Skeletal muscle satellite cell (primary cell): Measurements from ENCODE around the gene ACAD8.
"Not testable (repeated sequence)": the region's sequence is repeated elsewhere in the genome, so short reads cannot be mapped to it uniquely, and the experiment has no call there.

ENCODE experiments used
- H3K27me3 ChIP-seq: 2 replicates; pipeline ENCODE4 v1.7.0; 2013; ENCODE audit warnings: low read length; ENCODE audit not compliant: control insufficient read depth, insufficient read depth
- H3K36me3 ChIP-seq: 2 replicates; pipeline ENCODE4 v1.7.0; 2013; ENCODE audit warnings: mild to moderate bottlenecking, control low read depth, low read length; ENCODE audit not compliant: insufficient read depth
- H3K4me1 ChIP-seq: 2 replicates; pipeline ENCODE4 v1.7.0; 2013; ENCODE audit warnings: low read length; ENCODE audit not compliant: control insufficient read depth, insufficient read depth
- H3K4me2 ChIP-seq: 2 replicates; pipeline ENCODE4 v1.7.0; 2013; ENCODE audit warnings: mild to moderate bottlenecking, low read length
- H3K4me3 ChIP-seq: 2 replicates; pipeline ENCODE4 v1.7.0; 2013; ENCODE audit warnings: low read length
- H3K9ac ChIP-seq: 2 replicates; pipeline ENCODE4 v1.7.0; 2013; ENCODE audit warnings: mild to moderate bottlenecking, low read depth, low read length, moderate library complexity
- H3K9me3 ChIP-seq: replicated peaks from 2 replicates; pipeline ENCODE4 v1.7.0; 2013; ENCODE audit warnings: mild to moderate bottlenecking, control low read depth, low read length

ACAD8 gene

DNA sequence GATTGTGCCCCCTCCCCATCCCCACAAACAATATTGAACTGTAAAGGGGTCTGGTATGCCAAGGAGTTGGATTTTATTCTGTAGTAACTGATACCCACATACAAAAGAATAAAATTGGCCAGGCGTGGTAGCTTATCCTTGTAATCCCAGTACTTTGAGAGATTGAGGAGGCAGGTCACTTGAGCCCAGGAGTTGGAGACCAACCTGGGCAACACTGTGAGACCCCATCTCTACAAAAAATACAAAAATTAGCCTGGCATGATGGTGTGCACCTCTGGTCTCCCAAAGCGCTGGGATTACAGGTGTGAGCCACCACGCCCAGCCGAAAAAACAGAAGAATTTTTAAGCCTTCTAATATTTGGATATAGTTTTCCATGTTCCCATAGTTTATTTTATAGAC is 18.6 kb downstream of the ACAD8 start:
- no peak overlapping the region for H3K4me2 ChIP-seq
- no peak overlapping the region for H3K9ac ChIP-seq
- no peak overlapping the region for H3K4me3 ChIP-seq
- H3K27me3 ChIP-seq: peaks cover 64% of the 10 kb centered on the region
- H3K36me3 ChIP-seq: no peaks in the 10 kb centered on the region
- H3K9me3 ChIP-seq: no peaks in the 10 kb centered on the region
- peaks cover 13% of the 10 kb centered on the region for H3K4me1 ChIP-seq

DNA sequence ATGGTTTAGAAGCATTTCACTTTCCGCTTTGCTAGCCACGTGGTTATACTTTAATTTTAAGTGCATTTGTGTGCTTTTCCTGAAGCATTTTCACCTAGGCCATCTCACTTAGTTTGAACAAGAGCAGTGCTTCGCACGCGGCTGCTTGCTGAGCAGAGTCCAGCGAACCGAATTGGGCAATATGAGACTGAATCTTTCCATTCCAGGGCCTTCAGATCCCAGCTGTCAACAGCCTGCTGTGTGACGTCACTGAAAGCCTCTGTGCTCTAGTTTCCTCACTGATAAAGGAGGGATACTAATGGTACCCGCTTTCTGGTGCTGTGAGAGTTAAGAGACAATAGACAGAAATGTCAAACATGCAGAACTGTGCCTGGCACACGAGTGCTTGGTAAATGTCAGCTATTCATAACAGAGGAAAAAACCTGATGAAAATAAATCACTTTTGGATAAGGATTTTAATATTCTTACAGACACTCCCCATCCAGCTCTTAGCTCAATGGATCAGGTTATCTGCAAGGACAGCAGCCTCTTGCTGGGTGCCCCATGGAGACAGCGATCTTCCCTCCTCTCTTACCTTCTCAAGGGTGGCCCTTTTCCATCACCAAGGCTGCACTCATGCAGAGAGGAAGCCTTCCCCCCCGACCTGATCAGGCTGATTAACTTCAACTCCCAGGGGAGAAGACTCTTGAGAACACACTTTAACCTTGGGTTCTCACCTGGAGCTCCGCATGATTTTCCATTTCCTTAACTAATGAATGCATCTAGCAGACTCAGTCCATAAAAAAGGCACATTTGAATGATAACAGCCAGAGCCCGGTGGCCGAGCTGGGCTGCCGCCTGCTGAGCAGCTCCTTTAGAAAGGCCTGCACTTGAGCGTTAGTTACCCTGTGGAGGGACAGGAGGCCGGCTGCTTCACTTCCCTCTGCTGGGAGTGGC is 19.3 kb downstream of the ACAD8 start:
- H3K9me3 ChIP-seq: no peaks in the 10 kb centered on the region
- H3K36me3 ChIP-seq: no peaks in the 10 kb centered on the region
- peaks cover 71% of the 10 kb centered on the region for H3K27me3 ChIP-seq
- H3K4me1 ChIP-seq: peaks cover 11% of the 10 kb centered on the region
- H3K9ac ChIP-seq: no peak overlapping the region
- no peak overlapping the region for H3K4me2 ChIP-seq
- H3K4me3 ChIP-seq: no peak overlapping the region

DNA sequence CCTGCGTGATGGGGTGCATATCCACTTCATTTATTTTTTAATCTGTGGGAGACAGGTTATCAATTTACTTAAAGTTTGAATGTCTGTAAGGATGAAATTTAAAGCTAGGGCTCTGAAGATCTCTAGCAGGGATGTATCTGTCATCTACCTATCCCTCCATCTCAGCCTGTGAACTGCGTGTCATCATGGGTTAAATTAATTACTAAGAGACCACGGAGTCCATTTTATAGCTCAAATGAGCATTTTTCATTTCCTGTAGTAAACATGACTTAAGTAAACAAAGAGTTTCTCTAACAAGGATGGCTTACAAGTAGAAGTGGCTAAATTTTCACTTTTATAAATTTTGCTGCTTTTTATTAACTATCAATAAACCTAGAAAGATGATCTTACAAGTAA is 19.9 kb downstream of the ACAD8 start:
- peaks cover 77% of the 10 kb centered on the region for H3K27me3 ChIP-seq

DNA sequence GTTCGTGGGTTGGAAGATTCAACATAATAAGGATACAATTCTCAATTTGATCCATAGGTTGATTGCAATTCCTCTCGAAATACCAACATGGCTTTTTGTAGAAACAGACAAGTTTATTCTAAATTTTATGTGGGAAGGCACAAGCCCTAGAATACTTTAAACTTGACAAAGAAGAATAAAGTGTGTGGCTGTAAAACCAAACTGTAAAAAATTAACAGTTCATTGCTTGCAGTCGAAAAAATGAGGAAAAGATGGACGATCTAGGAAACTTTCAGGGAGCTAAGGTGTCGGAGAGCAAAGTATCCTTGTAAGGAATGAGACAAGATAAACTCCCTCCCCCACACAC is 21.8 kb downstream of the ACAD8 start:
- no peaks in the 10 kb centered on the region for H3K9me3 ChIP-seq
- no peak overlapping the region for H3K4me2 ChIP-seq
- peaks cover 11% of the 10 kb centered on the region for H3K4me1 ChIP-seq
- H3K36me3 ChIP-seq: no peaks in the 10 kb centered on the region
- no peak overlapping the region for H3K9ac ChIP-seq
- H3K4me3 ChIP-seq: no peak overlapping the region
- peaks cover 85% of the 10 kb centered on the region for H3K27me3 ChIP-seq

More for the DNA sequence above, 19.9 kb downstream of the ACAD8 start:
- H3K9ac ChIP-seq: no peak overlapping the region
- H3K4me3 ChIP-seq: no peak overlapping the region
- no peaks in the 10 kb centered on the region for H3K9me3 ChIP-seq
- H3K4me1 ChIP-seq: peaks cover 11% of the 10 kb centered on the region
- no peaks in the 10 kb centered on the region for H3K36me3 ChIP-seq
- H3K4me2 ChIP-seq: no peak overlapping the region

DNA sequence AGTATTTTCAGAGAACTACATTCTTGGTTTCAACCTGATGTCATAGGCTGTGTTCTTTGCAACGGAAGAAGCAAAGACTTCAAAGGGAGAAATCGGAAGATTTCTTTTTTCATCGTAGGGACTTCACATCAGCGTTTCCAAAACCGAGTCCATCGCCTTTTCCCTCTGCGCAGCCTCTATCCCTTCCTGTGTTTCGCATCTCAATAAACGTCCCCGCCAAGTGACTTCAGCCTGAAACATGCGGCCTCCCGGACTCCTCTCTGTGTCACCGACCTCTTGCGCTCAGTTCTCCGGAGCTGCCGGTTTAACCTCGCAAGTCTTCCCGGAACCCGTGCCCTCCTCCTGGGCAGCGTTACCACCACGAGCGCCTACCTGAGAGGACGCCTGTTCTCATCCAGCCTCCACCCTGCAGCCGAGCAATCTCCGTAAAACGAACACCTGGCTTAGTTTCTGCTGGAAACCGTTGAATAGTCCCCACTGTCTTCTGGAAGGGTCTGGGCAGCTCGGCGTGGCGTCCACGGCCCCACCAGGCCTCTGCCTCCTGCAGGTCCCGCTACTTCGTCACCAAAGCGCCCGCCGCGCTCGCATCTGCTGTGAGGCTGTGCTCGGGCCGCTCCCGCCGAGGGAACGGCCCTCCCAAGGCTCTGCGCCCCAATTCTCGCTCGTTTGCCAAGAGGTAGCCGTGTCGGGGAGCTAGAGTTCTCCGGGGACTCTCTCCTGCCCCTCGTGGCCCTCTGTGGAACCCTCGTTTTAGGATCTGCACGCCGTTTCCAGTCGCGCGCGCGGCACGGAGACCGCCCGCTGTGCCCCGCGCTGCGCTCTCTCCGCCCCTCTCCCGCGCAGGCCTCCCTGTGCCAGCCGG is 22.4 kb downstream of the ACAD8 start, which contains the start of gene GLB1L3:
Gene GLB1L3 (plus strand): TSS at position 846 of the 862 bp plus-strand sequence. CDS start 362 bp downstream, outside the sequence.
- no peaks in the 10 kb centered on the region for H3K9me3 ChIP-seq
- peak within 1 kb of the TSS; percentile 57 for H3K4me3 ChIP-seq
- H3K36me3 ChIP-seq: no peaks in the 10 kb centered on the region
- peaks cover 11% of the 10 kb centered on the region for H3K4me1 ChIP-seq
- no peak within 1 kb of the TSS for H3K9ac ChIP-seq
- peaks cover 79% of the 10 kb centered on the region for H3K27me3 ChIP-seq
- H3K4me2 ChIP-seq: peak within 1 kb of the TSS; percentile 69

DNA sequence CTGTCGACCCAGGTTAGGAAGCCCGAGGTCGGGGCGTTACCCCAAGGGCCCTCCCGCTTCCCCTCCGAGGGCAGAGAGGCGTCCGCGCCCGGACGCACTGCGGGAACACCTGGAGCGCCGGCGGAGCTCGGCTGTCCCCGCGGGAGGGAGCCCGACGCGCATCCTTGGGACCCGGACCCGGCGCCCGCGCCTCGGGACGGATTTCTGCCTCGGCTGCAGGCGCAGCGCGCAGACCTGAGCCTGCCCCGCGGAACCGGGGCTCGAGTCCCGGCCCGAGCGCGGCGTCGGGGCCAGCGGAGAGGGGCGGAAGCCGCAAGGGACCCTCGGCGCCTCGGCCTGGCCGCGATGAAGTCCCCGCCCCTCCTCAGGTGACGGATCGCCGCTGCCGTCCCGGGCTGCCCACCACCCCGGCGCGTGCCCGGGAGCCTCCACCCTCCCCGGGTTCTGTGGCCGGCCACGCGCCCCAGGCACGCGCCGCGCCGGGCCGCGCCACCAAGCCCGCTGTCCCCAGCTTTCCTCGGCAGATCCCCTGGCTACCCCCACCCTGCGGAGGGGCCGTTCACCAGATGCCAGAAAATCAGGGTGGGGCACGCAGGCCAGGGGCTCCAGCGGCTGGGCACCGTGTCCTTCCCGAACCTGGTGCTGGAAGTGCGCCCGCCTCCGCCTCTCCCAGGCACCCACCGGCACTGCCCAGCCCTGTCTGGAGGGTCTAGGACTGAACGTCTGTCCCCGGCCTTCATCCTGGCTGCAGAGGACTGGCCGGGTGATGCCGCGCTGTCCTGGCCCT is 23.2 kb downstream of the ACAD8 start:
- peak overlapping the region; percentile 69 for H3K4me2 ChIP-seq
- H3K4me1 ChIP-seq: peaks cover 11% of the 10 kb centered on the region
- no peaks in the 10 kb centered on the region for H3K36me3 ChIP-seq
- peak overlapping the region; percentile 57 for H3K4me3 ChIP-seq
- no peak overlapping the region for H3K9ac ChIP-seq
- H3K27me3 ChIP-seq: peaks cover 74% of the 10 kb centered on the region
- H3K9me3 ChIP-seq: no peaks in the 10 kb centered on the region

DNA sequence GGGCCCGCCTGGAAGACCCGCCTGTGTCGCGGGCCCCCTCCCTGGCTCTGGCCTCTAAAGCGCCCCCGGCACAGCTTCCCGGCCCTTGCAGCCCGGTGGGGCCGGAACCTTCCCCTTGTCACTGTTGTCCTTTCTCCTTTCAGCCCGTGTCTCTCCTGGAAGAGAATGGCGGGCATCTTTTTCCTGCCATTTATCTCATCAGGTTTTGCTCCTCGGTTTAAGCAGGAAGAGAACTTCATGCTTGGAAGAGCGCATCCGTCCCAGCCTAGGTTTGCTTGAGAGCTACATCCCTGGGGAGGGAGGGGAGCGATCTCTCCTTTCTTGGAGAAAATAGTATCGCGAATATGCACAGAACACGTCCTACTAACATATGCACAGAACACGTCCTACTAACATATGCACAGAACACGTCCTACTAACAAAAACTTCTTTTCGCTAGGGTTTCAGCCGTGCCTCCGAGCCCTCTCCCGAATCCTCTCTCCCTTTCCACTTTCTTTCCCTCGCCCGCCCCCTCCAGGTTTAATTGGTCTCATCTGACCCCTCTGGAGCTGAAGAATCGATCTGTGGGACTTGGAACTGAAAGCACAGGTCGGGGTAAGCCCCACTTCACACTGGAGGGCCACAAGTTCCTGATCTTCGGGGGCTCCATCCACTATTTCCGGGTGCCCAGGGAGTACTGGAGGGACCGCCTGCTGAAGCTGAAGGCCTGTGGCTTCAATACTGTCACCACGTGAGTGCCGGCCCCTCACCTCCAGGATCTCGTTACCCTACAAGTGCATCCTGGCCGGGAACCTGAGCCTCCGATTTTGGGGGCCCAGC is 24.0 kb downstream of the ACAD8 start:
- peaks cover 11% of the 10 kb centered on the region for H3K4me1 ChIP-seq
- no peaks in the 10 kb centered on the region for H3K36me3 ChIP-seq
- H3K4me3 ChIP-seq: no peak overlapping the region
- no peaks in the 10 kb centered on the region for H3K9me3 ChIP-seq
- H3K4me2 ChIP-seq: peak overlapping the region; percentile 69
- H3K27me3 ChIP-seq: peaks cover 68% of the 10 kb centered on the region
- no peak overlapping the region for H3K9ac ChIP-seq

DNA sequence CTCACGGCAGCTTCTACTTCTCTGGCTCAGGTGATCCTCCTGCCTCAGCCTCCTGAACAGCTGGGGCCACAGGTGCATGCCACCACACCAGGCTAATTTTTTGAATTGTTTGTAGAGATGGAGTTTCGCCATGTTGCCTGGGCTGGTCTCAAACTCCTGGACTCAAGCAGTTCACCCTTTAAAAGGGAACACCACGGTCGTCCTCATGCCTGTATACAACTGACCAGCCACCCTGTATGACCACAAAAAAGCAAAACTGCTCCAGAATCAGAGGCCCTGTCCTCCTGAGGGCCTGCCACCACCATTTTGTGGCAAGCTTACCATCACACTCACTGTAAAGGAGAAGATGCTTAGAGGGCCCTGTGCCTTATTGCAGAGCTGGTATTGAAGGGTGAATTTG is 25.0 kb downstream of the ACAD8 start:
- Histone ChIP-seq H3K9me3 (no peaks in the 10 kb centered on the region), H3K4me3 (no peak overlapping the region), H3K9ac (no peak overlapping the region), H3K36me3 (no peaks in the 10 kb centered on the region), H3K4me1 (peaks cover 11% of the 10 kb centered on the region), H3K4me2 (no peak overlapping the region), H3K27me3 (peaks cover 60% of the 10 kb centered on the region)

DNA sequence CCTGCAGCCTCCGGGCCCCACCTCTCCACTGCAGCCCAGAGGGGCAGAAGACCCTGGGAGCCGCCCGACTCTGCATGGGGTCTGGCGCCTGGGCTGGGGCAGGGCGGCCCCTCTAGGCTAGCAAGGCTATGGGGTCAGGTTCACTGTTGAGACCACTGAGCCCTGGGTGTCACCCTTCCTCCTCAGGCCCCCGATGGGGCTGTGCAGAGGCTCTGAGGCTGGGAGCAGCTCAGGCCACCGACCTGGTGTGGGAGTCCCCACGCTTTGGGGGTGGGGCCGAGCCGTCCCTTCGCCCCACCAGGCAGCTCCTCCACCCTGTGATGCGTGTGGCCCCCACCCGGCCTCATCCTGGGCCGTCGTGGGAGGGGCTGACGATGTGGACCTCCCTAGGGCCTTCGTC is 28.3 kb downstream of the ACAD8 start:
- H3K4me2 ChIP-seq, H3K4me1 ChIP-seq, H3K4me3 ChIP-seq, H3K36me3 ChIP-seq, H3K9ac ChIP-seq, H3K9me3 ChIP-seq: not testable (repeated sequence)
- peaks cover 28% of the 10 kb centered on the region for H3K27me3 ChIP-seq

DNA sequence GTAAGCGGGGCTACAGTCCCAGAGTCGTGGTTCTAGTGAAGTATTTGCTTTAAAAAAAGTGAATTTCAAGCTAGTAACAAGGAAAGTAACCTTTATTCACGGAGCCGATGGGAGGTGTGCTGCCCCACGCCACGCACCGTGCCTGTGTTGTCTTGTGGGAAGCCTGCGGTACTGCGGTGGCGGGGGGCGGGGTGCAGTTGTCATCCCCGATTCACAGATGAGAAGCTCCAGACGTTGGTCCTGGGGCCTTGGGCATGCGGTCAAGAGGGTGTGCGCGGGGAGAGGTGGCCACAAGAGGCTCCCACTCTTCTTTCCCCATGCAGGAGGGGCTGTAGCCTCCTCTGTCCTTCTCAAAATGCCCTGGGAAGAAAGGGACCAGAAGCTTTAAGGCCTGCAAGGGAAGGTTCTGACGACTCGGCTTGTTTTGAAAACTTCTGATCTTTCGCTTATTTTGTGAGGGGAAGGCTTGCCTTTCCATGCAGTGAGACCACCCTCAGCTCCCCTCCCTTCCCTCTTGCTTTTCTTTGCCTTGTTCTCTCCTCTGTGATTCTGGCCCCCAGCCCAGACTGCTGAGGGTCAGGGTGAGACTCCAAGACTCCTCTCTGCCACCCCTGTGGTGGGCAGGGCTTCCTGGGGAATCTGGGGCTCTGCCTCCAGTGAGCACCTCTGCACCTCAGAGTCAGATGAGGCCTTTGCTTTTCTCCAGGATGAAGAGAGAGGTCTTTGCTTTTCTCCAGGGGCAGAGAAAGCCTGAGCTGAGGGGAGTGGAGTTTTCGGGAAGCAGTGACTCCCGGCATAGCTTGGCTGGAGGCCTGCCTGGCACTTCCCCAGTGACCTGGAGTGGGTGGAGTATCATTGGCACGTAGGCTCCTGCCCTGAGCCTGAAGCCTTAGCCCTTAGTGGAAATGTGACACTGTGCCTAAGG is 29.0 kb downstream of the ACAD8 start:
- Histone ChIP-seq H3K36me3 (no peaks in the 10 kb centered on the region), H3K9ac (no peak overlapping the region), H3K4me1 (no peaks in the 10 kb centered on the region), H3K4me2 (no peak overlapping the region), H3K4me3 (no peak overlapping the region), H3K27me3 (peaks cover 21% of the 10 kb centered on the region), H3K9me3 (no peaks in the 10 kb centered on the region)
